NCI-H2107 treated with DMSO at 0.1 percent for 48 hours (cell line): ENCODE results near the gene TNN.

Source experiments
- DNase-seq: peaks from one replicate; lab custom pipeline; 2025; ENCODE audit not compliant: unreplicated experiment; lab: John Stamatoyannopoulos, UW

TNN gene

DNA sequence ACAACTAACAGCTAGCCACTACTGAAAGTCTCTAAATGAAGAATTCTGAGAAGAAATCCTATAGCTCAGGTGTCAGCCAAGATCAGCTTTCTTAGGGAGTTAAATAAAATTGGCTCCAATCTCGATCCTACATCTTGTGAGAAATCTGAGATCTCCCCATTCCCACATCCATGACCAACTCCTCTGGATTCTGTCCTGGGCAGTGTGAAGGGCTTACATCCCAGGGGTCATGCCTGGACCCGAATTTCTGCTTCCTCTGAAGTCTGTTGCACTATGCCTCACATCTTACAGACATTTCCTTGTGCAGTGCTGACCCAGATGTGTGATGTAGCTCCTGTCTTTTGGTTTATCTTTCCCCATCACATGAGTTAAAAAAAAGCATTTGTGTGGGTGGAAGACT, 4.8 kb upstream of the TNN start:
- DNase-seq, result no peak

DNA sequence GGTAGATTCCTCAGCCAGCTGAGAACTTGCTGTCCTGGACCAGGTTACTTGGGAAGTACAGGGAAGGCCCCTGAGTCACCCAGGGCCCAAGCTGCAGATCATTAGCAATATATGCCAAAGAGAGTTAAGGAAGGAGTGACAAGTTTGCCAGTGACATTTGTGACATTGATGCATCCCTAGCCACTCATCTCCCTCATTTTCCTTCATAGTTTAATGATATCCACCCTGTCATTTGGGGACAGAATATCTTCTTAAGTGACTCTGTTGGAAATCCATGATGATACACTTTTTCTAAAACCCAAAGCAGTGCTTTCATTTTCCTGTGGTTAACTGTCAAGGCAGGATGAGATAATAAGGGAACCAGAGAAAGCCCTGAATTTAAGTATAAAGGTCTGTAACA, 3.2 kb downstream of the TNN start:
- DNase-seq, result no peak

DNA sequence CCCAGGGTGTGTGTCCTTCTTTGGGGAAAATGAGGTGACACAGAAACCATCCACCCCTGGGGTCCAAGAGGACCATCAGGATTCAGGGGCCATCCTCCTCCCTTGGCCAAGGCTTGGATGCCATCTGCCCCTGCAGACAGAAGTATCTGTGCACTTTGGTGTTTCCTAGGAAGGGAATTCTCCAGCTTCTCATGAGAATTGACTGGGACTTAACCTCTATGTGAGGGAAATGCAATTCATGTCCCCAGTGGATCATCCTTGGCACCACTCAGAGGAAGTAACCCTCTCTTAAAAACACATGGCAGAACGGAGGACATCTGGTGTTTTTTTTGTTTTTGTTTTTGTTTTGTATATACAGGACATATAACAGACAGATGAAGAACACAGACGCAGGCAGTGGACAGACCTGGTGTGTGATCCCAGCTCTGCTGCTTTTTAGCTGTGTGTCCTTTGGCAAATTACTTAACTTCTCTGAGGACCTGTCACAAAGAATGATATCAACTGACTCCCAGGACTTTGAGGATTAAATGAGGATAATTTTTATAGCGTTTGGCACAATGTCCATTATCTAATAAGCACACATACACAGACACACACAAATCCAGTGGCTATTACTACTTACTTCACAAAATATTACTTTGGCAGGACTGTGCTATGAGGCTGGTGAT, 3.8 kb downstream of the TNN start:
- DNase-seq, result no peak

DNA sequence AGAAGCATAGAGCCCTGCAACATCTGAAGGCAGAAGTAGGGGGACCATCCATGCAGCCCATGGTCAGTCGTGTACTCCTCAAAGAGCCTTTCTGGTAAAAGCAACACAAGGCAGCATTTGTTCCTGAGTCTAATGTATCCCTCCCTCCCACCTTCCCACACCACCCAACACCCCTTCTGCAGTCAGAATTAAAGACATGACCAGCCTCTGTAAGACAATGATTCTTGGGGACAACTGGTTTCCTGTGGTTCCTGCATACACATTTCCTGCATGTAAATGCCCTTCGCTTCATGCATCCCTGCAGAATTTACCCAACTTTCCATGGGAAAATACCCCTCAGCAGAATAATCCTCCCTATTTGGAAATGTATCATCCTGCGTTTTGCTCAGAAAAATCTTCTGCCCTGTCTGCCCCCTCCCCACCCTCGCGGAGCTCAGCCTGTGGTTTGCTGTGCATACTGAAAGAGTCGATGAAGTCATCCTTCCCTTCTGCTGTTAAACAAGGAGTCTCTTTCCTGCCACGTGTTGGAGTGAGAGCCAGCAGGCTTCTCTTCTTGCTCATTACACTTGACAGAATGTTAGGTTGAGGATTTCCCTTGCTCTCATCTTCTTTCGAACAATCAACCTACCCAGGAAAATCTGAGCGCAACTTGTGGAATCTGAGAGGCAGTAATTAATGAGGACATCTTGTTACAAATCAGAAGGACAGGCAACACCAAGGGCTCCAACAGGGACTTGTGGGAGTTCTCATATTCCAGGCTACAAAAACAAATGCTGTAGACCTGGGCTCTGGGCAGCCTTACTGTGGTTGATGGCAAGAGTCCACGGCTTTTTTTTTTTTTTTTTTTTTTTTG, 4.7 kb downstream of the TNN start:
- DNase-seq, result peak; percentile 69

DNA sequence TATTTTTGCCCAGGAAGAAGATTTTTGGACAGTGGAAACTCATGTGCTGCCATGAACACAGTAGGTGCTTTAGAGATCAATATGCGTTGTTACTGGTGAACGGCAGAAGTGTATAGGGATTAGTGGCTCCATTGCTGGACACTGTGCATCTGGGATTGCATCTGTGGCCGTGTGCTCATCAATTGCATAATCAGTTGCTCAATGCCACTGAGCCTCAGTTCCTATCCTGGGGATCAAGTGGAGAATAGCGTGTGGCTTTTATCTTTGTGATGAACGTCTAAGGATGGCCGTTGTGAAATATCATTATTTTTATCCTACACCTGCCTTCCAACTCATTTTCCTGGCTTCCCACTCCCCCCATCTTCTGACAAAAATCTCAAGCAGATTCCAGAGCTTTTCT, 5.4 kb downstream of the TNN start:
- no peak for DNase-seq

DNA sequence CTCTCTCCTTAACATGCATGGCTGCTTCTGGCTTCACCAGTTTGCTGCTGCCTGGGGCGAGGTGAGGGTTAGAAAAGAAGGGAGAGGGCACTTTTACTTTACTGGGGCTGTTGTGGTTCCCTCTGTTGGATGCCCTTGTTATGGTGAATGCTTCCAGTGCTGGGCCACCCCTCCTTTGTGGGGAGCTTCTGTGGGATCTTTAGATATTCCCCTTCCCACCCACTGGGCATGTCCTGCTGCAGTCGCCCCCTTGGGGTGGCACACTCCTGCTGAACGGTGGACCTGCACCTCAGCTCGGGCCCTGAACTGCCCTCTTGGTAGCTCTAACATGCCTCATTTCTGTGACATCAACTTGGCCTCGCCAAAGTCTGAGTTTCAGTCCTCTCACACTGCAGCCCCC, 6.0 kb downstream of the TNN start:
- DNase-seq, result no peak

DNA sequence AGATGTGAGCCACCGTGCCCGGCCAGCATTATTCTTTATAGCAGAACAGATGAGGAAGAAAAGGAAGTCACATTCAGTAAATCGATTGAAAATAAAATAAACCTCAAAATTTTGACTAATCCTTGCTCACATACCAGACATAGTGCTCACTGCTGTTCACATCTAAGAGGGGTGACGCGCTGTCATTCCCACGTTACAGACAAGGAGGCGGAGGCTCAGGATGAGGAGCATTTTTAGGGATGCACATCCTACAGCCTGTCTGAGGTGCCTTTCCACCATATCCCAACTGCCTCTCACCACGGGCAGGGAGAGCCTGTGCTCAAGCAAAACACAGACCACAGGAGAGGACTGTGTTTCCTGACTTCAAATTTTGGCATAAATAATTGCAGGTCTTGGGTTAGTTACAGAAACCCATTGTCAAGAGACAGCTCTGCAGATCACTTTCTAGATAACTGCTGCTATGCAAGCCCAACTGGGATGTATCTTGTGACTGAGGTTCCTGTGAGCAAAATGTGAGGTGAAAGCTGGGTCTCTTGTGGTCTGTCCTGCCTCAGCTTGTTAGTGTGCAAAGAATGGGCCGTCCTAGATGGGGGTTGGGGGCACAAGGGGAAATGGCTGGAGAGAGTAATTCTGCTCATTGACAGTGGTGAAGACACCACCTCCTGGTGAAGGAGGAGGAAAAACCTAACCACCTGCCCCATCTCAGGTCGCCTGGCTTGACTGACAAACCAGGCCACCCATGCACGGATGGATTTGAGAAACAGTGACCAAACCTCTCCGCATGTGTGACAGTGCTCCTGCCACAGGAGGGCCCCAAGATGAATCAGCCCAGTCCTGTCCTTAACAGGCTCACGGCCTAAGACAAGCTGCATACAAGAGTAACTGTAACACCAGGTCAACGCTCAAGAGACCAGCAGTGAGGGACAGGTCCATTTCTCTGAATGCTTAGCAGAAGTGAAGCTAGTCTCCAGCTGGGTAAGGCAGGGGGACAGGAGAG, 8.2 kb downstream of the TNN start:
- no peak for DNase-seq

DNA sequence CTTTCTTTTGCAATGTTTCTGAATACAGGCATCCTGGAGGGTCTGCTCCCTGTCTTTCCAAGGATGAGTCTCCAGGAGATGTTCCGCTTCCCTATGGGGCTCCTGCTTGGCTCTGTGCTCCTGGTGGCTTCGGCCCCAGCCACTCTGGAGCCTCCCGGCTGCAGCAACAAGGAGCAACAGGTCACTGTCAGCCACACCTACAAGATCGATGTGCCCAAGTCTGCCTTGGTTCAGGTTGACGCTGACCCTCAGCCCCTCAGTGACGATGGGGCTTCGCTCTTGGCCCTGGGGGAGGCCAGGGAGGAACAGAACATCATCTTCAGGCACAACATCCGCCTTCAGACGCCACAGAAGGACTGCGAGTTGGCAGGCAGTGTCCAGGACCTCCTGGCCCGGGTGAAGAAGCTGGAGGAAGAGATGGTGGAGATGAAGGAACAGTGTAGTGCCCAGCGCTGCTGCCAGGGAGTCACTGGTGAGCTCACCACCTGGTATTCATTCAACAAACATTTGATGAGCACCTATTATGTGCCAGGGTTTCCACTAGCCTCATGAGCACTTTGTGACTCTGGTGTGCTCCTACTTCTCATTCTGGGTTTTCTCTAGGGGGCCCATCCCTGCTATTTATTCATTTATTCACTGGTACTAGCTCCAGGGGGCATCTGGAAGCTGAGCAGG, 9.9 kb downstream of the TNN start:
- DNase-seq, result no peak

DNA sequence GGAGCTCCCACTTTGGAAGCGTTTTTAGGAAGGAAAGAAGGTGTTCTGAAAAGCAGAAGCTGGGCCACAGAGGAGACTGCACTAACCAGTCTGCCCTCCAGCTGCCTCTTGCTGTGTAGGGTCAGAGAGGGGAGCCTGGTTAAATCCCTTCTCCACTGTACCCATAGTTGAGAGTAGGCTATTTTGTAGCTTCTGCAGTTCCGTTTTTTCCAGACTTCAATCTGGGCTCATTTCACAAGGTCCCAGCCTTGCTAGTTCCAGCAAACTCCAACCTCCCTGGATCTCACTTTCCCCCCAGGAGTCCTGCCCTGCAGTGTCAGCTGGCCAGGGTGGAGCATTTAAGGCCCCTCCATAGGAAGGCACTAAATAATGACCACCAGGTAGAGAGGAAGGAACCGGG, 11.0 kb downstream of the TNN start:
- DNase-seq, result no peak

DNA sequence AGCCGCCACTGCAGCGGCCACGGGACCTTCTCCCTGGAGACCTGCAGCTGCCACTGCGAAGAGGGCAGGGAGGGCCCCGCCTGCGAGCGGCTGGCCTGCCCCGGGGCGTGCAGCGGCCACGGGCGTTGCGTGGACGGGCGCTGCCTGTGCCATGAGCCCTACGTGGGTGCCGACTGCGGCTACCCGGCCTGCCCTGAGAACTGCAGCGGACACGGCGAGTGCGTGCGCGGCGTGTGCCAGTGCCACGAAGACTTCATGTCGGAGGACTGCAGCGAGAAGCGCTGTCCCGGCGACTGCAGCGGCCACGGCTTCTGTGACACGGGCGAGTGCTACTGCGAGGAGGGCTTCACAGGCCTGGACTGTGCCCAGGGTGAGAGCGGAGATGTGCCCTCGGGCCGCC, 11.7 kb downstream of the TNN start:
- no peak for DNase-seq

DNA sequence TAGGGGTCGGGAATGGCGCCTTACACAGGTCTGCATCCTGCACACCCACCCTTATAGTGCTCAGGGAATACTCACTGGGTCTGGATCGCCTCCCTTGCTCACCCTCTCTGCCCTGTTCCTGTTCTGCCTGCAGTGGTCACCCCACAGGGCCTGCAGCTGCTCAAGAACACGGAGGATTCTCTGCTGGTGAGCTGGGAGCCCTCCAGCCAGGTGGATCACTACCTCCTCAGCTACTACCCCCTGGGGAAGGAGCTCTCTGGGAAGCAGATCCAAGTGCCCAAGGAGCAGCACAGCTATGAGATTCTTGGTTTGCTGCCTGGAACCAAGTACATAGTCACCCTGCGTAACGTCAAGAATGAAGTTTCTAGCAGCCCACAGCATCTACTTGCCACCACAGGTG, 12.4 kb downstream of the TNN start:
- DNase-seq, result no peak

DNA sequence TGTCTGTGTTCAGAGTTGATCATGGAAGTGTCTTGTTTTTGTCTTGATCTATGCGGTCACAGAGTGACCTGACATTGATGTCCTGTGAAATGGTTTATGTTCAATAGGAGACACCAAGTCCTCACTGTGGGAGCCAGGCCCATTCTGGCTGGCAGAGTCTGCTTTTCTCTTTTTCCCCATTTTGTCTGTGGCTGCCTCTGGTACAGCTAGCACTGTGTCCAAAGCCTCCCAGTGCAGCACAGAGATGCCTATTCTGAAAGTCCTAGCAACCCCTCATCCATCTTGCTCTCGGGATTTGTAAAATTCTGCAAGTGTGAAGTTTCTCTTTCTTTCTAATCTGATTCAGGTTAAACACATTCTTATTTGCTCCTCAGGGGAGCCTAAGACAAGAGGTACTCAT, 14.3 kb downstream of the TNN start:
- DNase-seq, result no peak

DNA sequence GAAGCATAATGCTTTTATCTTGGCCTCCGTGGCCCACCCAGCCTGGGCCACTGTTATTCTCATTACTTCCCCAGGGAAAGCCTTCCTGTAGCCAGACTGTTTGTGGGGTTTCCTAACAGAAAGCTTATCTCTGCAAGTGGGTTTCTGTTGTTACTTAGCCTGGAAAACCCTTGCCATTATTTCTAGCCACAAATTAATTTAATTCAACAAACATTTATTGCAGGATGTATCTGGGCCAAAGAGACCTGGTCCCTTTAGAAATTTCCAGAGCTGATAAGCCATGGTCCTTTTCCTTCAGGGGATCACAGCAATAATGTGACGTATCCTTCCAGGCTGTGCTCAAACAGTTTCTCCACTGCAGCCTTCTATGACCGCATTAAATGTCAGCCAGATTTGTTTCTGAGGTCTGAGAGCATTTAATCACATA, 20.9 kb downstream of the TNN start:
- no peak for DNase-seq

DNA sequence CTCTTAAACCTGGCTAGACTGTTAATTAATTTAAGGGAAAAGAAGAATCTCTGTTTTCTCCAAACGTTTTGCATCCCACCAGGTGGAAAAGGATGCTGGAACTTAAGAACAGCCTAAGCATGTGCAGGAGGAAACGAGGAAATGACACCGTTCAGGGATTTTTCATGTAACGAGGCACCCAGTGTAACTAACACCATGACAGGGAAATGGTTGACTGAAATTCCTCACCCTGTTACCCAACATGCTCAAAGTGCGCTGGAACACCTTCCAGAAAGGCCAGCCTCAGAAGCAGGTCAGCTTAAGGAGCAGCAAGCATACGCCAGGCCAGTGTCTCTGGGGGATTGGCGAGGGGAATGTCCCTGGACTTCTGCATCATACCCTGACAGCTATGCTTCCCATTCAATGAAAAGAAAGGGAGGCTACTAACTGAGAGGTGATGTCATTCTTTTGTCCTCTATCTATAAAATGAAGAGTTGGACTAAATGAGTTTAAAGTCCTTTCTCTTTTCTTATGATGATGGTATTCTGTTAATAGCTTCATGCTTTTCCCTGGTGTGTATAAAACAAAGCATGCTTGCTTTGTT, 21.6 kb downstream of the TNN start:
- peak; percentile 31 for DNase-seq

DNA sequence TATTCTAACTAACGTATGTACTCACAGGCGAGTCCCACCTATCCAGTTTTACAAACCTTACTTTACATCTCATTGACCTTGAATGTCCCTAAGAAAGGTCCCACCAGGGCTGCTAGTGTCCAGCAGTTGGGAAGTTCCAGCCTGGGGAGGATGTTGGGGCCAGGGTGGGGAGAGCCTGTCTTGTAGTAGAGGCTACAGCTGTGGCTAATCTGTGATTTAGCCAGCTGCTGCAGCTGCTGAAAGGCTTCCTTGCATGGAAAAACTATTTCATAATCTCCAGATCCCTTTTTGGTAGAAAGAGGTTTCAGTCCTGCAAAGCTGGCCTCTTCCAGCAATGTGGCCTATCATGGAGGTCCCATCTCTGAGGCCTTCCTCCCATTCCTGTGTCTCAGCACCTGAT, 23.1 kb downstream of the TNN start:
- no peak for DNase-seq

DNA sequence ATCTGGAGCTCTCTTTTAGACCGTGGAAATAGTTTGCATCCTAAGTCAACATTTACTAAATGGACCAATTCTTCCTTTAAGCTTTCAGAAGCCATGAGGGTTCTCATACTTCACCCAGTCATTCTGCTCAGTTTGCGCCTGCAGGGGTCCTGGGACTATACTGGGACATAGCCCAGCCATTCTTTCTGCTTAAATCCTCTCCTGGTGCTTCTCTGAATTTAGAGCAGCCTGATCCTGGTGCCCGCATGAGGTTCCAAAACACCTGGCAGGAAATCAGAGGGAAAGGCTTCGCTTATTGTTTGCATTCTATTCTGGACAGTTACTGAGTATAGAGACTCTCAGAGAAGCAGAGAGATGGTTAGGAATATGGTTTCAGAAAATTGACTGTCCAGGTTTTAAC, 27.0 kb downstream of the TNN start:
- DNase-seq, result peak; percentile 48

DNA sequence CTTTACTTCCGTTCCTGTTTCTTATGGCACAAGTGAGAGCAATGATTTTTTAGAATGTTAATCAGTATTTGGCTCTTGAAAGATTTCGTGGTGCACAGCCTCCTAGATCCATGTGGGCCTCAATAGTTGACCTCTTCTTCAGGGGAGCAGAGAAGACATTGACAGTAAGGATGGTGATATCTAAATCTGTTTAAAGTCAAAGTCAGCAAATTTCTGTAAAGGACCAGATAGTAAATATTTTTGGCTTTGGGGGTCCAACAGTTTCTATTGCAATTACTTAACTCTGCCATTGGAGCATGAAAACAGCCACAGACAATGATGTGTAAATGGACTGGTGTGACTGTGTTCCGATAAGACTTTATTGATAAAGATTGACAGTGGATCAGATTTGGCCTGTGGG, 27.4 kb downstream of the TNN start:
- DNase-seq, result no peak

DNA sequence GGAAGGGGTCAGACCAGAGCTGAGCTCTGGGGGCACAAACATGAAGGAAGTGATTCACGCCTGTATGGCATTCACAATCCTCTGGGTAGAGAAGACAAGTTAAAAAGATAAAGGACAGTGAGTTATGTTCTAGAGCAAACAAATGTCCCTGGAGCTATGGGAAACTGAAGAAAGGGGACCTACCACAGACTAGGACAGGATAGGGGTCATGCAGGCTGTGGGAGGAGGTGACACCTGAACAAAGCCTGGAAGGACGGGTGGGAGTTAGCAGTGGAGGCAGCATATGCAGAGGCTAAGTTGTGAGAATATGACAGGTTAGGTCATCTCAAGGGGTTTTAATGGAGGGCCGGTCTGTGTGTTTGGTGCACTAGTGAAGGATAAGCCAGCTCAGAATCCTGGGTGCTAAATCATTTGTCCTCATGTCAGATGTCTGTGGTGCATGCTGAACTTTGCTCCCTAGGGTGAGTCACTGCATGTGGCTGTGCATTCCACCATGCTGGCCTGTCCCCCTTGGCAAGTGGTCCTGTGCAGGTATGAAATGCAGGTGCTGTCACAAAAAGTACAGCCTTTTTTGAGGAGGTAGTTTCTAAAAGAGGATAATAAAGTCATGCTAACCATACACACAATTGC, 28.5 kb downstream of the TNN start:
- no peak for DNase-seq

DNA sequence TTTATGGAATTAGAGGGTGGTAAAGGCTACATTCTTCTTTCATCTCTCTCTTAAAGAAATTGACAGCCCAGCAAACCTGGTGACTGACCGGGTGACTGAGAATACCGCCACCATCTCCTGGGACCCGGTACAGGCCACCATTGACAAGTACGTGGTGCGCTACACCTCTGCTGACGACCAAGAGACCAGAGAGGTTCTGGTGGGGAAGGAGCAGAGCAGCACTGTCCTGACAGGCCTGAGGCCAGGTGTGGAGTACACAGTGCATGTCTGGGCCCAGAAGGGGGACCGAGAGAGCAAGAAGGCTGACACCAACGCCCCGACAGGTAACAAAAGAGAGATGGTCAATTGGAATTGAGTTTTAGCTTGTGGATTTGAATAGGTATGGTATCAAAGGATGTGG, 29.7 kb downstream of the TNN start:
- DNase-seq, result no peak

DNA sequence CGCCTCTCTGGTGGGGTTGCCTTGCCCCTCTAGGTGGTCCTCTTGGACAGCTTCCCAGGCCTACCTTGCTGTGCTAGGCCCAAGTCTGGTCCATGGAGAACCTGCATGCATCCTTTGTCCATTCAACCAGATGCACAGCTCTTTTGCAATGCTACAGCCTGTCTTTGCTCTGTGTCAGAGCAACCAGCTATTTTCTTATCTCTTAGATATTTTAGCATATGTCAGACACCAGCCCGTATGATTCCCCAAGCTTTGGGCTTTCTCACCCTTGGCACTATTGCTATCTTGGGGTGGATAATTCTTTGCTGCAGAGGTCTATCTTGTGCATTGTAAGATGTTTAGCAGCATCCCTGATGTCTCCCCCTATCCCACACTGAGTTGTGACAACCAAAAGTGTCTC, 32.3 kb downstream of the TNN start:
- DNase-seq, result no peak
